IMR-90 (cell line): ENCODE measurements around the gene CBFA2T3. TPM values are rescaled to one million over a fixed set of nuclear protein-coding genes. Genes with fewer than 3 reads are reported as not detected.

ENCODE experiments used
- ATAC-seq: fragments of 200-7000 bp; cut with Tn5 transposase; 2 replicates; pipeline ENCODE4 v1.9.1; 2020; ENCODE audit warnings: low read depth, mild to moderate bottlenecking, moderate library complexity
- BruUV-seq: library from RNA; stranded (reverse); fragments of 400-500 nt; replicated peaks from 2 replicates; lab custom pipeline; 2021; lab: Mats Ljungman, UMichigan
- CTCF ChIA-PET: fragments of 300-600 bp; formaldehyde crosslinking; extraction: SDS; loops from one replicate; lab custom pipeline; 2021; ENCODE audit warnings: antibody characterized with exemption; lab: Yijun Ruan, JAX
- POLR2A ChIA-PET: fragments of 300-600 bp; sonication (Branson Sonifier 250); formaldehyde crosslinking; loops from one replicate; lab custom pipeline; 2022; ENCODE audit warnings: antibody characterized with exemption; ENCODE audit not compliant: unreplicated experiment; lab: Charles Lee
- DNase-seq: peaks from one replicate; pipeline ENCODE4 v3.0.0; 2013
- H2AFZ ChIP-seq: replicated peaks from 2 replicates; pipeline ENCODE3; 2013; ENCODE audit warnings: low read length, mild to moderate bottlenecking; ENCODE audit not compliant: poor library complexity
- H2AK5ac ChIP-seq: 2 replicates; pipeline ENCODE4 v1.6.1; 2013; ENCODE audit warnings: low read depth, low read length, inconsistent platforms
- H2AK9ac ChIP-seq: replicated peaks from 2 replicates; pipeline ENCODE3; 2013; ENCODE audit warnings: mild to moderate bottlenecking, low read depth, low read length, moderate library complexity; ENCODE audit not compliant: poor library complexity
- H2BK120ac ChIP-seq: 2 replicates; pipeline ENCODE4 v1.6.1; 2013; ENCODE audit warnings: low read depth, low read length, inconsistent platforms
- H2BK15ac ChIP-seq: 3 replicates; pipeline ENCODE4 v1.6.1; 2013; ENCODE audit warnings: low read depth, low read length, inconsistent platforms
- H2BK20ac ChIP-seq: 2 replicates; pipeline ENCODE4 v1.6.1; 2013; ENCODE audit warnings: low read depth, mild to moderate bottlenecking, inconsistent platforms, low read length, moderate library complexity
- H2BK5ac ChIP-seq: 2 replicates; pipeline ENCODE4 v1.6.1; 2013; ENCODE audit warnings: mild to moderate bottlenecking, low read depth, low read length, inconsistent platforms; ENCODE audit not compliant: poor library complexity, severe bottlenecking
- H3K14ac ChIP-seq: replicated peaks from 2 replicates; pipeline ENCODE4 v1.6.1; 2013; ENCODE audit warnings: low read depth, low read length, inconsistent platforms
- H3K18ac ChIP-seq: 2 replicates; pipeline ENCODE4 v1.6.1; 2013; ENCODE audit warnings: low read depth, low read length, control low read depth
- H3K23ac ChIP-seq: 2 replicates; pipeline ENCODE4 v1.6.1; 2013; ENCODE audit warnings: low read depth, low read length, inconsistent platforms
- H3K27ac ChIP-seq: 2 replicates; pipeline ENCODE4 v1.5.1; 2013; ENCODE audit warnings: mild to moderate bottlenecking, control low read depth, low read length; ENCODE audit not compliant: insufficient read depth
- H3K27me3 ChIP-seq: 2 replicates; pipeline ENCODE4 v1.6.1; 2013; ENCODE audit warnings: low read length; ENCODE audit not compliant: control insufficient read depth, insufficient read depth
- H3K36me3 ChIP-seq: 2 replicates; pipeline ENCODE4 v1.6.1; 2013; ENCODE audit warnings: low read length, mixed read lengths; ENCODE audit not compliant: control insufficient read depth, insufficient read depth
- H3K4ac ChIP-seq: 2 replicates; pipeline ENCODE4 v1.6.1; 2013; ENCODE audit warnings: low read depth, low read length, inconsistent platforms
- H3K4me1 ChIP-seq: 2 replicates; pipeline ENCODE4 v1.6.1; 2013; ENCODE audit warnings: low read length, mixed read lengths; ENCODE audit not compliant: control insufficient read depth, insufficient read depth
- H3K4me2 ChIP-seq: 2 replicates; pipeline ENCODE4 v1.6.1; 2013; ENCODE audit warnings: low read depth, mild to moderate bottlenecking, control low read depth, low read length, moderate library complexity
- H3K4me3 ChIP-seq: 2 replicates; pipeline ENCODE4 v1.5.1; 2013; ENCODE audit warnings: low read depth, mild to moderate bottlenecking, control low read depth, low read length, moderate library complexity; ENCODE audit not compliant: insufficient read depth
- H3K56ac ChIP-seq: 2 replicates; pipeline ENCODE4 v1.6.1; 2013; ENCODE audit warnings: low read length, inconsistent platforms; ENCODE audit not compliant: insufficient read depth; ENCODE audit errors: extremely low read depth
- H3K79me1 ChIP-seq, 2 experiments: 2 replicates each; pipeline ENCODE4 v1.6.1; 2013; ENCODE audit warnings: low read length in 2 of 2, inconsistent platforms in 1 of 2, low read depth in 1 of 2
- H3K9ac ChIP-seq: 2 replicates; pipeline ENCODE4 v1.6.1; 2013; ENCODE audit warnings: low read depth, low read length, control low read depth
- H3K9me1 ChIP-seq: 2 replicates; pipeline ENCODE4 v1.6.1; 2013; ENCODE audit warnings: low read length, inconsistent platforms; ENCODE audit not compliant: insufficient read depth
- H3K9me3 ChIP-seq: 2 replicates; pipeline ENCODE4 v1.6.1; 2013; ENCODE audit warnings: low read length; ENCODE audit not compliant: control insufficient read depth, insufficient read depth
- H4K20me1 ChIP-seq: 2 replicates; pipeline ENCODE4 v1.6.1; 2013; ENCODE audit warnings: low read length, inconsistent platforms; ENCODE audit not compliant: insufficient read depth
- H4K5ac ChIP-seq: 2 replicates; pipeline ENCODE4 v1.6.1; 2013; ENCODE audit warnings: mild to moderate bottlenecking, low read depth, low read length, control low read depth
- H4K8ac ChIP-seq, 2 experiments: 2 replicates each; pipeline ENCODE4 v1.6.1; 2013; ENCODE audit warnings: low read depth in 2 of 2, low read length in 2 of 2, control low read depth in 1 of 2, inconsistent platforms in 1 of 2
- H4K91ac ChIP-seq: 2 replicates; pipeline ENCODE4 v1.6.1; 2013; ENCODE audit warnings: low read depth, low read length, inconsistent platforms; ENCODE audit not compliant: insufficient read depth
- BHLHE40 ChIP-seq: fragments of 150-350 bp; IDR thresholded peaks from 2 replicates; pipeline ENCODE4 v1.6.1; 2016; ENCODE audit warnings: mild to moderate bottlenecking, low read depth, low read length
- CHD1 ChIP-seq: IDR thresholded peaks from 2 replicates; pipeline ENCODE4 v1.6.1; 2012; ENCODE audit warnings: low read depth, low read length, improper control_type of control experiment
- MAFK ChIP-seq: IDR thresholded peaks from 2 replicates; pipeline ENCODE4 v1.6.1; 2012; ENCODE audit warnings: low read depth, low read length, improper control_type of control experiment
- MAZ ChIP-seq: IDR thresholded peaks from 2 replicates; pipeline ENCODE4 v1.6.1; 2012; ENCODE audit warnings: low read depth, mild to moderate bottlenecking, low read length, improper control_type of control experiment, moderate library complexity, borderline replicate concordance
- MXI1 ChIP-seq: IDR thresholded peaks from 2 replicates; pipeline ENCODE4 v1.6.1; 2012; ENCODE audit warnings: low read depth, mild to moderate bottlenecking, low read length, moderate library complexity, borderline replicate concordance
- NFE2L2 ChIP-seq: fragments of 150-350 bp; IDR thresholded peaks from 2 replicates; pipeline ENCODE4 v1.6.1; 2016; ENCODE audit warnings: low read depth, mild to moderate bottlenecking, low read length
- POLR2A ChIP-seq: IDR thresholded peaks from 2 replicates; pipeline ENCODE4 v1.6.1; 2012; ENCODE audit warnings: mild to moderate bottlenecking, low read depth, low read length
- RAD21 ChIP-seq: IDR thresholded peaks from 2 replicates; pipeline ENCODE4 v1.6.1; 2012; ENCODE audit warnings: low read length, improper control_type of control experiment
- WGBS, 2 experiments: methylation state at CpG; one replicate each; pipeline versions ENCODE4 v1.1.5 to v1.1.7; 2013; ENCODE audit warnings: missing lambda C conversion rate in 2 of 2; ENCODE audit not compliant: insufficient read length in 1 of 2; ENCODE audit errors: extremely low coverage in 2 of 2; 5-methylcytosine and 5-hydroxymethylcytosine counted together
- dilution Hi-C: fragments of 300-500 bp; cut with HindIII; formaldehyde crosslinking; loops from one replicate; pipeline ENCODE4 v1.14.3; 2018; ENCODE audit warnings: low sequenced_read_pairs; ENCODE audit not compliant: unreplicated experiment
- in situ Hi-C: fragments of 300-500 bp; cut with MboI; formaldehyde crosslinking; loops from 3 replicates; pipeline ENCODE4 v1.14.3; 2019; ENCODE audit warnings: low sequenced_read_pairs, inconsistent platforms, mixed read lengths
- intact Hi-C: fragments of 100-400 bp; cut with micrococcal nuclease; formaldehyde crosslinking; loops from 2 replicates; pipeline ENCODE4 v1.10.0; 2022
- polyA plus RNA-seq, 3 experiments: library from polyadenylated mRNA; depleted of rRNA; stranded (reverse); fragments of >200 nt; gene quantifications; 2 replicates each; pipeline ENCODE4 v1.2.3, GENCODE V29; 2012; ENCODE audit warnings: low replicate concordance in 1 of 3
- total RNA-seq: library from RNA; depleted of rRNA; stranded (reverse); fragments of >200 nt; gene quantifications from 2 replicates; pipeline ENCODE4 v1.2.3, GENCODE V29; 2012
- TF ChIP-seq, protein P1 (sequence below): fragments of 150-350 bp; IDR thresholded peaks from 2 replicates; pipeline ENCODE4 v1.6.1; 2016; ENCODE audit warnings: low read depth, mild to moderate bottlenecking, low read length, moderate library complexity, borderline replicate concordance
- TF ChIP-seq, protein P2 (sequence below): conservative IDR thresholded peaks from 2 replicates; pipeline ENCODE4 v1.5.1; 2012; ENCODE audit warnings: mild to moderate bottlenecking, low read depth, low read length, improper control_type of control experiment

Gene CBFA2T3
- total and polyA plus RNA-seq, 2 of the 4 experiments (the other 2 are of a cell fraction) = not detected

GRCh38 chr16:89004209-89004831, 27.3 kb upstream of the CBFA2T3 start:
- Histone ChIP-seq H3K4me3 (no peak overlapping the region), H3K9me3 (peaks cover 19% of the 10 kb centered on the region), H3K18ac (no peak overlapping the region), H3K27me3 (peaks cover 45% of the 10 kb centered on the region), H4K8ac (no peak overlapping the region), H2AK9ac (no peak overlapping the region), H3K36me3 (no peaks in the 10 kb centered on the region), H2BK5ac (no peak overlapping the region), H2AK5ac (no peak overlapping the region), H3K4me1 (no peaks in the 10 kb centered on the region), H3K14ac (no peak overlapping the region), H2AFZ (no peak overlapping the region), H2BK120ac (no peak overlapping the region), H3K4me2 (no peak overlapping the region), H3K23ac (no peak overlapping the region), H3K79me1 (no peaks in the 10 kb centered on the region), H2BK15ac (no peak overlapping the region), H3K9ac (no peak overlapping the region), H2BK20ac (no peak overlapping the region), H3K9me1 (no peaks in the 10 kb centered on the region), H4K5ac (no peak overlapping the region), H3K56ac (no peak overlapping the region), H3K4ac (no peak overlapping the region), H4K20me1 (no peaks in the 10 kb centered on the region), H4K91ac (no peak overlapping the region), H3K27ac (no peak overlapping the region)
- ATAC-seq (peak; percentile 35), DNase-seq (no peak)
- WGBS, 2 experiments = 15% methylated on average over 9 of the region's 34 CpGs; no CpG with 5 or more reads in 1 of the 2 experiments
- ChIA-PET CTCF (no interaction called here), POLR2A (no interaction called here)
- BruUV-seq = no TSS peak
- no peak for TF ChIP-seq RAD21
- TF ChIP-seq MXI1 = no peak
- TF ChIP-seq MAZ = no peak
- TF ChIP-seq, protein P1, sequence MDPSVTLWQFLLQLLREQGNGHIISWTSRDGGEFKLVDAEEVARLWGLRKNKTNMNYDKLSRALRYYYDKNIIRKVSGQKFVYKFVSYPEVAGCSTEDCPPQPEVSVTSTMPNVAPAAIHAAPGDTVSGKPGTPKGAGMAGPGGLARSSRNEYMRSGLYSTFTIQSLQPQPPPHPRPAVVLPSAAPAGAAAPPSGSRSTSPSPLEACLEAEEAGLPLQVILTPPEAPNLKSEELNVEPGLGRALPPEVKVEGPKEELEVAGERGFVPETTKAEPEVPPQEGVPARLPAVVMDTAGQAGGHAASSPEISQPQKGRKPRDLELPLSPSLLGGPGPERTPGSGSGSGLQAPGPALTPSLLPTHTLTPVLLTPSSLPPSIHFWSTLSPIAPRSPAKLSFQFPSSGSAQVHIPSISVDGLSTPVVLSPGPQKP = no peak
- no peak for TF ChIP-seq BHLHE40
- TF ChIP-seq NFE2L2 = no peak
- TF ChIP-seq, protein P2, sequence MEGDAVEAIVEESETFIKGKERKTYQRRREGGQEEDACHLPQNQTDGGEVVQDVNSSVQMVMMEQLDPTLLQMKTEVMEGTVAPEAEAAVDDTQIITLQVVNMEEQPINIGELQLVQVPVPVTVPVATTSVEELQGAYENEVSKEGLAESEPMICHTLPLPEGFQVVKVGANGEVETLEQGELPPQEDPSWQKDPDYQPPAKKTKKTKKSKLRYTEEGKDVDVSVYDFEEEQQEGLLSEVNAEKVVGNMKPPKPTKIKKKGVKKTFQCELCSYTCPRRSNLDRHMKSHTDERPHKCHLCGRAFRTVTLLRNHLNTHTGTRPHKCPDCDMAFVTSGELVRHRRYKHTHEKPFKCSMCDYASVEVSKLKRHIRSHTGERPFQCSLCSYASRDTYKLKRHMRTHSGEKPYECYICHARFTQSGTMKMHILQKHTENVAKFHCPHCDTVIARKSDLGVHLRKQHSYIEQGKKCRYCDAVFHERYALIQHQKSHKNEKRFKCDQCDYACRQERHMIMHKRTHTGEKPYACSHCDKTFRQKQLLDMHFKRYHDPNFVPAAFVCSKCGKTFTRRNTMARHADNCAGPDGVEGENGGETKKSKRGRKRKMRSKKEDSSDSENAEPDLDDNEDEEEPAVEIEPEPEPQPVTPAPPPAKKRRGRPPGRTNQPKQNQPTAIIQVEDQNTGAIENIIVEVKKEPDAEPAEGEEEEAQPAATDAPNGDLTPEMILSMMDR = no peak
- TF ChIP-seq MAFK = no peak
- no peak for TF ChIP-seq CHD1
- no peak for TF ChIP-seq POLR2A
- intact Hi-C loops (no loop called here), dilution Hi-C loops (no loop called here), in situ Hi-C loops (no loop called here)
